Measurements from ENCODE around the gene UBE2L6.

DNA sequence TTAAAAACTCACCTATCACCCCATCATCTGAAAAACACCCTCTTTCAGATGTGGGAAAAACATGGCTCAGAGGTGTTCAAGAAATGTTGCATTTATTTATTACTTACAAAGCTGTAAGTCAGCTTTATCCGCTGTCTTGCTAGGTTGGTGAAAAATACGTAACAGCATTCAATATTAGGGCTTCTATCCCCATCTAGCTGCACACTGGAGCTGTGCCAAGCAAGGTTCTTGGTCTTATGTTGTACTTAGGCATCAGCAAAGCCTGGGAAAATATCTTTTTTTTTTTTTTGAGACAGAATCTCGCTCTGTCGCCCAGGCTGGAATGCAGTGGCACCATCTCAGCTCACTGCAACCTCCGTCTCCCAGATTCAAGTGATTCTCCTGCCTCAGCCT lies 37.6 kb upstream of the UBE2L6 start:
- no peak for TF ChIP-seq EZH2 (IDR thresholded peaks at IDR 0.05; ENCODE audit: borderline replicate concordance, low read depth, low read length, poor library complexity, severe bottlenecking)
- TF ChIP-seq, protein P1, sequence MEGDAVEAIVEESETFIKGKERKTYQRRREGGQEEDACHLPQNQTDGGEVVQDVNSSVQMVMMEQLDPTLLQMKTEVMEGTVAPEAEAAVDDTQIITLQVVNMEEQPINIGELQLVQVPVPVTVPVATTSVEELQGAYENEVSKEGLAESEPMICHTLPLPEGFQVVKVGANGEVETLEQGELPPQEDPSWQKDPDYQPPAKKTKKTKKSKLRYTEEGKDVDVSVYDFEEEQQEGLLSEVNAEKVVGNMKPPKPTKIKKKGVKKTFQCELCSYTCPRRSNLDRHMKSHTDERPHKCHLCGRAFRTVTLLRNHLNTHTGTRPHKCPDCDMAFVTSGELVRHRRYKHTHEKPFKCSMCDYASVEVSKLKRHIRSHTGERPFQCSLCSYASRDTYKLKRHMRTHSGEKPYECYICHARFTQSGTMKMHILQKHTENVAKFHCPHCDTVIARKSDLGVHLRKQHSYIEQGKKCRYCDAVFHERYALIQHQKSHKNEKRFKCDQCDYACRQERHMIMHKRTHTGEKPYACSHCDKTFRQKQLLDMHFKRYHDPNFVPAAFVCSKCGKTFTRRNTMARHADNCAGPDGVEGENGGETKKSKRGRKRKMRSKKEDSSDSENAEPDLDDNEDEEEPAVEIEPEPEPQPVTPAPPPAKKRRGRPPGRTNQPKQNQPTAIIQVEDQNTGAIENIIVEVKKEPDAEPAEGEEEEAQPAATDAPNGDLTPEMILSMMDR (conservative IDR thresholded peaks at IDR 0.05; ENCODE audit: low read depth, low read length) = no peak
